Mesendoderm (in vitro differentiated cells): ENCODE results near the gene CARD18.

ENCODE experiments used
- DNase-seq: peaks from one replicate; pipeline ENCODE4 v3.0.0; 2013
- H2AK5ac ChIP-seq: 2 replicates; pipeline ENCODE4 v1.6.1; 2013; ENCODE audit warnings: low read length, inconsistent platforms
- H2BK120ac ChIP-seq: 2 replicates; pipeline ENCODE4 v1.6.1; 2013; ENCODE audit warnings: low read depth, mild to moderate bottlenecking, low read length, moderate library complexity, mixed read lengths
- H2BK15ac ChIP-seq: replicated peaks from 2 replicates; pipeline ENCODE4 v1.6.1; 2013; ENCODE audit warnings: low read depth, mild to moderate bottlenecking, moderate library complexity
- H2BK5ac ChIP-seq: 2 replicates; pipeline ENCODE4 v1.6.1; 2013; ENCODE audit warnings: low read length, inconsistent platforms
- H3K18ac ChIP-seq: 2 replicates; pipeline ENCODE4 v1.6.1; 2013; ENCODE audit warnings: mild to moderate bottlenecking, low read length, mixed read lengths
- H3K23ac ChIP-seq: one replicate; pipeline ENCODE4 v1.6.1; 2013; ENCODE audit warnings: low read length
- H3K27ac ChIP-seq: 2 replicates; pipeline ENCODE4 v1.5.1; 2013; ENCODE audit warnings: low read depth, mild to moderate bottlenecking, inconsistent platforms, low read length, moderate library complexity
- H3K27me3 ChIP-seq: 2 replicates; pipeline ENCODE4 v1.6.1; 2013; ENCODE audit warnings: low read length, control low read depth, mild to moderate bottlenecking, inconsistent platforms; ENCODE audit not compliant: insufficient read depth, poor library complexity
- H3K36me3 ChIP-seq: 2 replicates; pipeline ENCODE4 v1.6.1; 2013; ENCODE audit warnings: low read length, inconsistent platforms; ENCODE audit not compliant: control insufficient read depth, insufficient read depth
- H3K4ac ChIP-seq: one replicate; pipeline ENCODE4 v1.6.1; 2013; ENCODE audit warnings: low read depth, mild to moderate bottlenecking, low read length, moderate library complexity
- H3K4me1 ChIP-seq: 2 replicates; pipeline ENCODE4 v1.6.1; 2013; ENCODE audit warnings: low read depth, low read length, inconsistent platforms; ENCODE audit not compliant: control insufficient read depth
- H3K4me2 ChIP-seq: 2 replicates; pipeline ENCODE4 v1.6.1; 2013; ENCODE audit warnings: low read length
- H3K4me3 ChIP-seq: 2 replicates; pipeline ENCODE4 v1.5.1; 2013; ENCODE audit warnings: mild to moderate bottlenecking, low read length
- H3K56ac ChIP-seq: one replicate; pipeline ENCODE4 v1.6.1; 2013; ENCODE audit warnings: low read length
- H3K79me1 ChIP-seq: 2 replicates; pipeline ENCODE4 v1.6.1; 2013; ENCODE audit warnings: low read length, inconsistent platforms
- H3K79me2 ChIP-seq: 2 replicates; pipeline ENCODE4 v1.6.1; 2013; ENCODE audit warnings: mild to moderate bottlenecking, low read length; ENCODE audit not compliant: control insufficient read depth, insufficient read depth
- H3K9ac ChIP-seq: 2 replicates; pipeline ENCODE4 v1.6.1; 2013; ENCODE audit warnings: low read length, inconsistent platforms
- H4K5ac ChIP-seq: one replicate; pipeline ENCODE4 v1.6.1; 2013; ENCODE audit warnings: low read length
- H4K8ac ChIP-seq: one replicate; pipeline ENCODE4 v1.6.1; 2013; ENCODE audit warnings: low read depth, mild to moderate bottlenecking, control low read depth, low read length, moderate library complexity
- WGBS: extraction: QIAGEN DNeasy Blood & Tissue Kit; methylation state at CpG from one replicate; pipeline ENCODE4 v1.1.7; 2013; ENCODE audit warnings: low lambda C conversion rate, missing lambda C conversion rate; ENCODE audit not compliant: insufficient coverage; ENCODE audit errors: extremely low coverage; 5-methylcytosine and 5-hydroxymethylcytosine counted together

Gene CARD18

DNA sequence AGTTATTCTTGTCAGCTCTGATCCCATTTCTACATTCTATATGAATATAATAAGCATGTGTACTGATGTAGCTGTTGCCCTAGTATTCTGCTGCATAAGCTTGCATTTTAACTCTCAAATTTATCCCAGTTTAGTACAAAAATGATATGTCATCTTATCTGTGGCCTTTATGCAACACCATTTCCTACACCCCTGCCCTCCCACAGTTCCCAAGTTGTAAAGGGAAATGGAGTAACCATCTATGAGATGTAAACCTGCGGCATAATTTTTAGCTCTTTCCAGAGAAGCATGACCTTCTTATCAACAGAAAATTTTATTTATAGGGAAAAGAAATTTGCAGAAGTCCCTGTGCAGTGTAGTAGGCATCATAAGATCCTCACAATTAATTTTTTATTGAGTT is 18.9 kb upstream of the CARD18 start:
- H2BK120ac ChIP-seq = no peak overlapping the region
- H4K5ac ChIP-seq = no peak overlapping the region
- H3K79me1 ChIP-seq = no peaks in the 10 kb centered on the region
- no peak overlapping the region for H3K4me3 ChIP-seq
- H3K27ac ChIP-seq = no peak overlapping the region
- no peak overlapping the region for H3K4ac ChIP-seq
- H3K23ac ChIP-seq = no peak overlapping the region
- no peak overlapping the region for H3K4me2 ChIP-seq
- H2BK5ac ChIP-seq = no peak overlapping the region
- H2BK15ac ChIP-seq = no peak overlapping the region
- H3K56ac ChIP-seq = no peak overlapping the region
- no CpG with 5 or more reads among the region's 1 CpG for WGBS
- H3K9ac ChIP-seq = no peak overlapping the region
- no peak overlapping the region for H2AK5ac ChIP-seq
- H3K79me2 ChIP-seq = no peaks in the 10 kb centered on the region
- no peak overlapping the region for H3K18ac ChIP-seq
- DNase-seq = no peak
- H3K36me3 ChIP-seq = no peaks in the 10 kb centered on the region
- no peaks in the 10 kb centered on the region for H3K27me3 ChIP-seq
- no peak overlapping the region for H4K8ac ChIP-seq
- no peaks in the 10 kb centered on the region for H3K4me1 ChIP-seq

DNA sequence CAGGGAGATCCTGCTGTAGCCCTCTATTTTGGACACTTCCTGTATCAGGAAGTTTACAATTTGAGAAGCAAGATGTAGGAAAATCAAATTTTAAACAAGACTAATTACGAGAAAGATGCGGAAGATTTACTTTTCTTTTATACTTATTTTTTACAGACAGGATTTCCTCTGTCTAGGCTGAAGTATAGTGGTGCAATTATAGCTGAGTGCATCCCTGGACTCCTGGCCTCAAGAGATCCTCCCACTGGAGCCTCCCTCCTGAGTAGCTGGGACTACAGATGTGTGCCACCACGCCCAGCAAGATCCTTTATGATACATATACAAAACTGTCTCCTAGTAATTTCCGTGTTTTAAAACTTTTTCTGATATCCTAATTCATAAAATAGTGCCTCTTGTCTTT is 17.2 kb upstream of the CARD18 start:
- H3K4me2 ChIP-seq = no peak overlapping the region
- H3K27me3 ChIP-seq = no peaks in the 10 kb centered on the region
- no peak overlapping the region for H2BK5ac ChIP-seq
- no peaks in the 10 kb centered on the region for H3K4me1 ChIP-seq
- H4K5ac ChIP-seq = no peak overlapping the region
- WGBS = no CpG with 5 or more reads among the region's 4 CpGs
- no peak overlapping the region for H4K8ac ChIP-seq
- no peak overlapping the region for H3K9ac ChIP-seq
- H3K79me1 ChIP-seq = no peaks in the 10 kb centered on the region
- no peaks in the 10 kb centered on the region for H3K36me3 ChIP-seq
- H3K79me2 ChIP-seq = no peaks in the 10 kb centered on the region
- H3K4ac ChIP-seq = no peak overlapping the region
- DNase-seq = no peak
- no peak overlapping the region for H3K23ac ChIP-seq
- H3K18ac ChIP-seq = no peak overlapping the region
- H2BK120ac ChIP-seq = no peak overlapping the region
- no peak overlapping the region for H3K4me3 ChIP-seq
- H3K27ac ChIP-seq = no peak overlapping the region
- H2AK5ac ChIP-seq = no peak overlapping the region
- no peak overlapping the region for H2BK15ac ChIP-seq
- H3K56ac ChIP-seq = no peak overlapping the region

DNA sequence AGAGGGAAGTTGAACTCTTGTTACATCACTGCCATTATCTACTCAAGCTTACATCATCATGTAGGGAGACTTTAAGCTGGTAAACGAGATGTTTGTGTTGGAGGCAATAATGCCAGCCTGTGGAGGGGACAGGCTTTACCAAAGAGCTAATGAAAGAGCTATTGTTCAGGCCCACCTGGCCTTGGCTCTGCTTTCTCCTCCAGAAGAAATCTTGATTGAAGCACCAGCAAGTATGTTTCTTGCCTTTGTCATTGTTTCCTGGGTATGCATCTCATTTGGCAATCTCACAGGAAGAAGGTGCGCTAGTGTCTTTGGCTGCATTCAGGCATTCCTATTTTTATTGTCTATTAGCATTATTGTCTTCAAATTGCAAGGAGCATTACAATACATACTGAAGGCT is 16.7 kb upstream of the CARD18 start:
- WGBS = no CpG with 5 or more reads among the region's 2 CpGs
- Histone ChIP-seq H3K9ac (no peak overlapping the region), H3K79me1 (no peaks in the 10 kb centered on the region)

GRCh38 chr11:105155679-105156078 is 16.1 kb upstream of the CARD18 start:
- H3K36me3 ChIP-seq = no peaks in the 10 kb centered on the region
- peak; percentile 48 for DNase-seq
- H3K56ac ChIP-seq = no peak overlapping the region
- H4K5ac ChIP-seq = no peak overlapping the region
- no peak overlapping the region for H2BK5ac ChIP-seq
- H3K18ac ChIP-seq = no peak overlapping the region
- no peak overlapping the region for H2BK120ac ChIP-seq
- no peaks in the 10 kb centered on the region for H3K79me1 ChIP-seq
- no peak overlapping the region for H3K4me2 ChIP-seq
- no peaks in the 10 kb centered on the region for H3K79me2 ChIP-seq
- H4K8ac ChIP-seq = no peak overlapping the region
- WGBS = no CpG with 5 or more reads among the region's 6 CpGs
- no peak overlapping the region for H2AK5ac ChIP-seq
- no peak overlapping the region for H3K4me3 ChIP-seq
- no peak overlapping the region for H3K27ac ChIP-seq
- no peaks in the 10 kb centered on the region for H3K27me3 ChIP-seq
- H2BK15ac ChIP-seq = no peak overlapping the region
- no peaks in the 10 kb centered on the region for H3K4me1 ChIP-seq
- H3K23ac ChIP-seq = no peak overlapping the region
- no peak overlapping the region for H3K9ac ChIP-seq
- no peak overlapping the region for H3K4ac ChIP-seq

More for the DNA sequence above, 16.7 kb upstream of the CARD18 start:
- H2BK15ac ChIP-seq = no peak overlapping the region
- H3K18ac ChIP-seq = no peak overlapping the region
- H3K27ac ChIP-seq = no peak overlapping the region
- no peaks in the 10 kb centered on the region for H3K36me3 ChIP-seq
- no peak overlapping the region for H4K8ac ChIP-seq
- no peak overlapping the region for H3K56ac ChIP-seq
- H2AK5ac ChIP-seq = no peak overlapping the region
- H2BK120ac ChIP-seq = no peak overlapping the region
- no peaks in the 10 kb centered on the region for H3K27me3 ChIP-seq
- no peaks in the 10 kb centered on the region for H3K4me1 ChIP-seq
- H3K4me3 ChIP-seq = no peak overlapping the region
- H3K4me2 ChIP-seq = no peak overlapping the region
- DNase-seq = peak; percentile 9
- no peak overlapping the region for H2BK5ac ChIP-seq
- no peak overlapping the region for H3K4ac ChIP-seq
- H3K23ac ChIP-seq = no peak overlapping the region
- no peaks in the 10 kb centered on the region for H3K79me2 ChIP-seq
- H4K5ac ChIP-seq = no peak overlapping the region

GRCh38 chr11:105153392-105153791 is 13.8 kb upstream of the CARD18 start:
- WGBS = no CpG with 5 or more reads among the region's 11 CpGs
- H2BK5ac ChIP-seq = no peak overlapping the region
- H3K4me2 ChIP-seq = no peak overlapping the region
- no peak overlapping the region for H2BK120ac ChIP-seq
- H3K36me3 ChIP-seq = no peaks in the 10 kb centered on the region
- no peaks in the 10 kb centered on the region for H3K79me1 ChIP-seq
- no peak overlapping the region for H2BK15ac ChIP-seq
- no peak overlapping the region for H3K18ac ChIP-seq
- no peak for DNase-seq
- no peak overlapping the region for H3K23ac ChIP-seq
- no peak overlapping the region for H3K56ac ChIP-seq
- H3K9ac ChIP-seq = no peak overlapping the region
- no peak overlapping the region for H4K5ac ChIP-seq
- no peak overlapping the region for H2AK5ac ChIP-seq
- no peak overlapping the region for H3K27ac ChIP-seq
- H3K4ac ChIP-seq = no peak overlapping the region
- H4K8ac ChIP-seq = no peak overlapping the region
- H3K79me2 ChIP-seq = no peaks in the 10 kb centered on the region
- no peaks in the 10 kb centered on the region for H3K4me1 ChIP-seq
- no peaks in the 10 kb centered on the region for H3K27me3 ChIP-seq
- no peak overlapping the region for H3K4me3 ChIP-seq

DNA sequence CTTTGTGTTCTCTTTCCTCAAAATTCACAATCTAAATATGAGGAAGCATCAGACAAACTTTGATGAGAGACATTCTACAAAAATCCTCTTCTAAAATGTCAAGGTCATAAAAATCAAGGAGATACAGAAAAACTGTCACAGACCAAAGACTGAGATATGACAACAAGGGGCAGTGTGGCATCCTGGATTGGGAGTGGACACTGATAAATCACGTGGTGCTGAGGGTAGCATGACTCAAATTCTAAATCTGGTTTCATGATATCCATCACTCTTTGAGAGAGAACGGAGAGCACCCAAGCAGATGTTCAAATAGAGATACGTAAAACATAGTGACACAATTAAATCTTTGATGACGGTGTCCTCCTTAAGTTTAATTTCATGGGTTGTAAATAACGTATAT is 13.0 kb upstream of the CARD18 start:
- no peak for DNase-seq
- no peak overlapping the region for H2AK5ac ChIP-seq
- no peak overlapping the region for H3K18ac ChIP-seq
- no peak overlapping the region for H2BK15ac ChIP-seq
- H3K27me3 ChIP-seq = no peaks in the 10 kb centered on the region
- WGBS = no CpG with 5 or more reads among the region's 5 CpGs
- no peak overlapping the region for H3K9ac ChIP-seq
- H3K4me3 ChIP-seq = no peak overlapping the region
- no peak overlapping the region for H2BK120ac ChIP-seq
- H4K5ac ChIP-seq = no peak overlapping the region
- H3K4ac ChIP-seq = no peak overlapping the region
- no peaks in the 10 kb centered on the region for H3K79me2 ChIP-seq
- H3K27ac ChIP-seq = no peak overlapping the region
- H3K4me1 ChIP-seq = no peaks in the 10 kb centered on the region
- H2BK5ac ChIP-seq = no peak overlapping the region
- H3K79me1 ChIP-seq = no peaks in the 10 kb centered on the region
- H4K8ac ChIP-seq = no peak overlapping the region
- H3K36me3 ChIP-seq = no peaks in the 10 kb centered on the region
- H3K56ac ChIP-seq = no peak overlapping the region
- H3K23ac ChIP-seq = no peak overlapping the region
- H3K4me2 ChIP-seq = no peak overlapping the region
